Suppressor macrophage treated with lipopolysaccharide for 4 hours (primary cell): ENCODE data around the gene TMEM145.
"Not testable (repeated sequence)": the region's sequence is repeated elsewhere in the genome, so short reads cannot be mapped to it uniquely, and the experiment has no call there.

ENCODE experiments used
- DNase-seq: peaks from one replicate; pipeline ENCODE4 v3.0.0-alpha.2; 2020

Gene TMEM145

DNA sequence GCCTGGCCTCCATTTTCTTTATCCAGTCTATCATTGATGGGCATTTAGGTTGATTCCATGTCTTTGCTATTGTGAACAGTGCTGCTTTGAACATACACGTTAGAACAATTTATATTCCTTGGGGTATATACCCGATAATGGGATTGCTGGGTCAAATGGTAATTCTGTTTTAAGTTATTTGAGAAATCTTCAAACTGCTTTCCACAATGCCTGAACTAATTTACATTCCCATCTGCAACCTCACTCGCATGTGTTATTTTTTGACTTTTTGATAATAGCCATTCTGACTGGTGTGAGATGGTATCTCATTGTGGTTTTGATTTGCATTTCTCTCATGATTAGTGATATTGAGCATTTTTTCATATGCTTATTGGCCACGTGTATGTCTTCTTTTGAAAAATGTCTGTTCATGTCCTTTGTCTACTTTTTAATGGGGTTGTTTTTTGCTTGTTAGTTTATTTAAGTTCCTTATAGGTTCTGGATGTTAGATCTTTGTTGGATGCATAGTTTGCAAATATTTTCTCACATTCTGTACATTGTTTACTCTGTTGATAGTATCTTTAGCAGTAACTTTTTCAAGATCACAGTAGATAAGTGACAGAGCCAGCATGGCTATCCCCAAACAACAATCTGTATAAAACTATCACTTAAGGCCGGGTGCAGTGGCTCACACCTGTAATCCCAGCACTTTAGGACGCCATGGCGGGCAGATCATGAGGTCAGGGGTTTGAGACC lies 26.2 kb downstream of the TMEM145 start:
- not testable (repeated sequence) for DNase-seq

DNA sequence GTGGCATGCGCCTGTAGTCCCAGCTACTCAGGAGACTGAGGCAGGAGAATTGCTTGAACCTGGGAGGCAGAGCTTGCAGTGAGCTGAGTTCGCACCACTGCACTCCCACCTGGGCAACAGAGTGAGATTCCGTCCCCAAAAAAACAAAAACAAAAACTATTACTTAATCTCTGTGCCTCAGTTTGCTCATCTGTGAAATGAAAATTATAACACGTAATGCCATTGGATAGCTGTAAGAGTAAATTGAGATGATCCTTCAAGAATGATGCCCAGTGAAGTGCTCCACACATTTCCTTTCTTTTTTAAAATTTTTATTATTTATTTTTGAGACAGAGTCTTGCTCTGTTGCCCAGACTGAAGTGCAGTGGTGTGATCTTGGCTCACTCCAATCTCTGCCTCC lies 26.8 kb downstream of the TMEM145 start:
- not testable (repeated sequence) for DNase-seq

DNA sequence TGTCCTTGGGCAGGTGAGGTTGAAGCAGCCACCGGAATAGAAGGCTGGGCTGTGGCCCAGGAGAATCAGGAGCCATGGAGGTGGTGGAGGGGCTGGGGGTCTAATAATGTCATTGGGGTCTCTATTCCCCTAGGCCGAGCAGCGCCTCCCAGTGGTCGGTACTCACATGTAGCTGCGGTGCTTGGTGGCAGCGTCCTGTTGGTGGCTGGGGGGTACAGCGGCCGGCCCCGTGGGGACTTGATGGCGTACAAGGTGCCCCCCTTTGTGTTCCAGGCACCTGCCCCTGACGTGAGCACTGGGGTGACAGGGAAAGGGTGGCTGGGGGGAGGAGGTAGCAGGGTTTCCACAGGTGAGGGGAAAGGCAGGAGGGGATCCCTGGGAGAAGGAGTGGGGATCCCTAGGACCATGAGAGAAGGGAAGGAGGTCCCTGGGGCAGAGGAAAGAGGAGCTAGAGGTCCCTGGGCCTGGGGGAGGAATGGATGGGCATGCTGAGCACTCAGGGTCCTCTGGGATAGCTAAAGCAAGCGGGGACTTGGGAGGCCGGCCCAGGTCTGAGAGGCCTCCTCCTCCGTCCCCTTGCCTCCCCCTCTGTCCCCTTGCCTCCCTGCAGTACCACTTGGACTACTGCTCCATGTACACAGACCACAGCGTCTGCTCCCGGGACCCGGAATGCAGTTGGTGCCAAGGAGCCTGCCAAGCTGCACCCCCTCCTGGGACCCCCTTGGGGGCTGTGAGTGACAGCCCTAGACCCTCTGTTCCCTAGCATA lies 30.4 kb downstream of the TMEM145 start:
- no peak for DNase-seq

GRCh38 chr19:42344336-42344893 lies 31.3 kb downstream of the TMEM145 start:
- DNase-seq = no peak

- DNase-seq = no peak
These were observed 32.2 kb downstream of the TMEM145 start for GRCh38 chr19:42345191-42345812.

- no peak for DNase-seq
These were observed 35.1 kb downstream of the TMEM145 start for GRCh38 chr19:42348211-42348610.

DNA sequence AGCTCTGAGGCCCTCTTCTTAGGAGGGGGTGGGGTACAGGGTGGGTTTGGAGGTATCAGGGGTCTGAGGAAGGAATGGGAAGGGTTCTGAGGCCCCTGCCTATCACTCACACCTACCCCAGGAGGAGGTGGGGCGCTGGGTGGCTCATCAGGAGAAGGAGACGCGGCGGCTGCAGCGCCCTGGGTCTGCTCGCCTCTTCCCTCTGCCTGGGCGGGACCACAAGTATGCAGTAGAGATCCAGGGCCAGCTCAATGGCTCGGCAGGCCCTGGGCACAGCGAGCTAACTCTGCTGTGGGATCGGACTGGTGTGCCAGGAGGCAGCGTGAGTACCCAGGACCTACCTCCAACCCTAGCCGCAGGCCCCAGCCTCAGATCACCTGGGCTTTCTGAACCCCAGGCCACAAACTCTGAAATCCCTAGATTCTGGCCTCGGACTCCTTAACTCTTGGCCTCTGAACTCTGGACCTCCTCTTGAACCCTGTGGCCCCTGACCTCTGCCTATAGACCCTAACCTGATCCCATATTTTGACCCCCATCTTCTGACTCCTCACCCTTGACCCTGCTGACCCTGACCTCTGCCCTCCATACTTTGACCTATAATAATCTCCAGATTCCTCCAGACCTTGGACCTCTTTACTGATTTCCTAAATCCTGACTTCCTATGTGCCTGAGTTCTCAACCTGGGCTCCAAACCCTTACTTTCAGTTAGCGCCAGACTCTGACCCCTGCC lies 36.4 kb downstream of the TMEM145 start:
- DNase-seq = no peak

GRCh38 chr19:42350417-42350816 lies 37.3 kb downstream of the TMEM145 start:
- DNase-seq = no peak

- DNase-seq = no peak
These were observed 38.1 kb downstream of the TMEM145 start for GRCh38 chr19:42351079-42351735.

- no peak for DNase-seq
These were observed 39.5 kb downstream of the TMEM145 start for GRCh38 chr19:42352301-42353259.

GRCh38 chr19:42353341-42354015 lies 40.4 kb downstream of the TMEM145 start:
- DNase-seq = no peak

- no peak for DNase-seq
These were observed 42.8 kb downstream of the TMEM145 start for GRCh38 chr19:42355896-42356295.

- DNase-seq = no peak
These were observed 43.6 kb downstream of the TMEM145 start for GRCh38 chr19:42356686-42357085.

- DNase-seq = no peak
These were observed 44.2 kb downstream of the TMEM145 start for GRCh38 chr19:42357290-42357689.

GRCh38 chr19:42360787-42361544 lies 47.9 kb downstream of the TMEM145 start:
- no peak for DNase-seq

- DNase-seq = no peak
These were observed 48.4 kb downstream of the TMEM145 start for GRCh38 chr19:42361545-42361910.

DNA sequence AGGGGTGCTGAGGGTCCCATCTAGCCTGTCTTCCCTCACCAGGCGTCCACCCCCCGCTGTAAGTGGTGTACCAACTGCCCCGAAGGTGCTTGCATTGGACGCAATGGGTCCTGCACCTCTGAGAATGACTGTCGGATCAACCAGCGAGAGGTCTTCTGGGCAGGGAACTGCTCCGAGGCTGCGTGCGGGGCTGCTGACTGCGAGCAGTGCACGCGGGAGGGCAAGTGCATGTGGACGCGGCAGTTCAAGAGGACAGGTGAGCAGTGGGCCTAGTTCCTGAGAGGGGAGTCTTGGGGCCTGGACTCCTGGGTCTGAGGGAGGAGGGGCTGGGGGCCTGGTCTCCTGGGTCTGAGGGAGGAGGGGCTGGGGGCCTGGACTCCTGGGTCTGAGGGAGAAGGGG lies 49.2 kb downstream of the TMEM145 start:
- no peak for DNase-seq

DNA sequence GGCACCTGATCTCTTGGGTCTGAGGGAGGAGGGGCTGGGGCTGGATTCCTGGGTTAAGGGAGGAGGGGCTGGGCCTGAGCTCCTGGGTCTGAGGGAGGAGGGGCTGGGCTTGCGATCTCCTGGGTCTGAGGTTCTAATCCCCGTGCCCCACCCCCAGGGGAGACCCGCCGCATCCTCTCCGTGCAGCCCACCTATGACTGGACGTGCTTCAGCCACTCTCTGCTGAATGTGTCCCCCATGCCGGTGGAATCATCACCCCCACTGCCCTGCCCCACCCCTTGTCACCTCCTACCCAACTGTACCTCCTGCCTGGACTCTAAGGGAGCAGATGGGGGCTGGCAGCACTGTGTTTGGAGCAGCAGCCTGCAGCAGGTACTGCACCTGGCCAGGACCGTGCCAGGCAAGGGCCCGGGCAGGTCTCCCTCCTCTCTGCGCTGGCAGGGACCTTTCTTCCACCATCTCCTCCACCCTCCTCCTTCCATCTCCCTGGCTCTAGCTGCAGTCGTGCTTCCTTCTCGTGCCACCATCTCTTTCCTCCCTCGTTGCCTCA lies 49.9 kb downstream of the TMEM145 start:
- DNase-seq = no peak

- DNase-seq = peak; percentile 48
These were observed 50.7 kb downstream of the TMEM145 start for GRCh38 chr19:42363614-42364346.
